NK-92 (cell line): ENCODE results near the gene TMEM141.

Experiments used
- DNase-seq: peaks from one replicate; lab custom pipeline; 2025; ENCODE audit not compliant: unreplicated experiment; lab: John Stamatoyannopoulos, UW

The TMEM141 gene

DNA sequence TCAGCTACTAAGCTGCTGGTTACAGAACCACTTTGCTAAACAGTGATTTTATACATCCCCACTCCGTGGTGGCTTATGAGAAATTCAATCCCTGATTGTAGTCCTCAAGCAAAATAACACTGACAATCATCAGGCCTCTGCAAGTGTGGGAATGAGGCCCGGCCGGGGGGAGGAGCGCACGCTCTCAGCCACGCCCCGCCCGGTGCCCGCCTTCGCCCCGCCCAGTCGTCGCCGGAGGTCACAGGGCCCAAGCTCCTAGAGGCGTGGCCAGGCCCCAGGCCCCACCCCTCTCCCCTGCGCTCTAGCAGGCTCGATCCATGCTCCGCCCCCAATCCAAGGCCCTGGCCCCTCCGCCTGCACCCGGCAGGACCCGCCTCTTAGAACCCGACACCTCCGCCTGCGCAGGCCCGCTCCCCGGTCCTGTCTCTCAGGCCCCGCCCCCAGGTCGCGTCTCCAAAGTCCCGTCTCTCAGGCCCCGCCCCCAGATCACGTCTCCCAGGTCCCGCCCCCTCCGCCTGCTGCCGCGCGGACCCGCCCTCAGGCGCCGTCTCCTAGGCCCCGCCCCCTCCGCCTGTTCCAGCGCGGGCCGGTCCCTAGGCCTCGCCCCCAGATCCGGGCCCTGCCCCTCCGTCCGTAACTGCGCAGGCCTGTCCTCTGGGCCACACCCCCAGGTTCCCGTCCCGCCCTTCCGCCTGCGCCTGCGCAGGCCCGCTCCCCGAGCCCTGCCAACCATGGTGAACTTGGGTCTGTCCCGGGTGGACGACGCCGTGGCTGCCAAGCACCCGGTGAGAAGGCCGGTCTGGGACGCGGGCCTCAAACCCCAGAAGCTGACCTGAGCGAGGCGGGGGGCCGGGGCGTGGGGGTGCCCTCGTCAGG, at the start of gene TMEM141:
TSS of gene TMEM141 (plus strand) at position 705 of the 876 bp plus-strand sequence. CDS start at position 732, 27 bp downstream.
- peak; percentile 98 for DNase-seq

DNA sequence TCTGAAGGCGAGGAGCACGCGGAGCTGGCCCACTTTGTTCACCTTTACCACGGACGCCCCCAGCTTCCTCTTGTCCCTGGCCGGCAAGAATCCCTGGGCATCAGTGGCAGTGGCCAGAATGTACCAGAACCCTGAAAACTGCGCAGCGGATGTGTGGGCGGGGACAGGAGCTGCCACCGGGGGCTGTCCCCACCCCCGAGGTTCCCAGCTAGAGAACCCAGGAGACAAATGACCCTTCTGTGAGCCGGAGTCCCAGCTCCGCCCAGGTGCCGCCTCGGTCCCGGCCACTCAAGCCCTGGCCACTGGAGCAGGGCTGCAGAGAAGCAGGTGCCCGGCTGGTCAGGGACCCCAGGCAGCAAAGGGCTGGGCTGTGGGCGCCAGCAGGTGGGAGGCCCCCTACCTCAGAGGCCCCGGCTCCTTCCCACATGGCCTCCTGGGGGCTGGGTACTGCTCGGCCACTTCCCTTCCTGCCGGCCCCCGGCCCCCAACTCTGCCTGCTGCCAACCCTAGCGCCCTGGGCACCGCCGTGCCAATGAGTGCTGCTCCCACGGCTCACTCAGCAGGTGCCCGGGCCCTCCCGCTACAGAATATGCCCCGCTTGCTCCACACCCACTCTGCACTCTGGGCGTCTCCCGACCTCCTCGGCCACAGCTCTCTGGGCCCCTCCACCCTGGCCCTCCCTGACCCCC, 49.1 kb upstream of the TMEM141 start:
- no peak for DNase-seq

DNA sequence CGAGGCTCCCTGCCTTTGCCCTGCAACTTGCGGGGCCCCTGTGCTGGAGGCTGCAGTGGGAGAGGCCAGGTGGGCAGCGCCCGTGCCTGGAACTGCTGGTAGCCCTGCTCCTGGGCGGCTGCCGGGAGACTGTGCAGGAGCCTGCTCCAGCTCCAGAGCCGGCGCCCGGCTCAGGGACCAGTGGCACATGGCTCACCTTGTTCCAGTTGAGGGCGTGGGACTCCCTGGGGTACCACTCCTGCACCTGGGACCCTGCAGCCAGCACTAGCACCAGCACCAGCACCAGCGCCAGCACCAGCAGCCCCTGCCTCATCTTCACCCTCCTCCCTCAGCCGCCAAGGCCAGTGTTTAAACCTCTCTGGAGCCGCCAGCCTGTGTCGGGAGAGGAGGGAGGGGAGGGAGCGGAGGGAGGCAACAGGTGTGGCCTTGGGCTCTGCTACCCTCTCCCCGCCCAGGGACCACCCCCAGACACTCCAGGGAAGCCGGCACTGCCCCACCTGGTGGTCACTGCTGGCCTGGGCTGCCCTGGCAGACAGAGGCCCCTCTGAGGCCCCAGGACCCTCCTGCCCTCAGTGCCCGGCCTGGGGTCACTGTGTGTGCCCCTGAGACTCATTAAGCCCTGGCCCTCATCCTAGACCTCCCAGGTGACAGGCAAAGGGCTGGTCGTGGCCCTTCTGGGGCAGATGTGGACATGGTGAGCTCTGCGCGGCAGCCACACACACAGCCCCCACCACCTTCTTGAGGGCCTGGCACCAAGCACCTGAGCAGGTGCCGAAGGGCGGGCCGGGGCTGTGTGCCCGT, 48.4 kb upstream of the TMEM141 start, which contains the start of gene LCN10:
TSS of gene LCN10 (minus strand) at position 350 of the 801 bp plus-strand sequence. CDS start at position 313, 37 bp downstream.
- DNase-seq, result no peak

DNA sequence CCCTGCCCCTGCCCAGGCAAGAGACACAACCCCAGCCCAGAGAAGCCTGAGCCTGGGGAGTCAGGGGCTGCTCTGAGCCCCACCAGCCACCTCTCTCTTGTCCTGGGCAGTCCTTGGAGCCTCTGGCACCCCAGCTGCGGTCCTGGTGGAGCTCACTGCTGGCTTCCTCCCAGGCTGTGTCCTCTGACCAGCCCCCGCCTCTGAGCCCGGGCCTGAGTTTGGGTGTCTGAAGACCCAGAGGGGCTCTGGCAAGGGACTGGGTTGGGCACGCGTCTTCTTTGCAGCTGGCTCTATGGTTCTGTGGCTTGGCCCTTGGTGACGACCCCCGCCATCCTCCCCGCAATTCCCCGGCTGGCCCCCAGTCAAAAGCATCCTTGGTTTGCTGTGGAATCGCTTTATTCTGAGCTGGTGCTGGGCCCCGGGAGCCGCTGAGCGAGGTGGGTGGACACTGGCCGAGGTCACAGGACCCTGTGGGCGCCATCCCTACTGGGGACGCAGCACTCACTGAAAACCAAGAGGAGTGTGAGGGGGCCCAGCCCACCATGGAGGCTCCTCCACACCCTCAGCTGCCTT, 47.4 kb upstream of the TMEM141 start:
- no peak for DNase-seq

DNA sequence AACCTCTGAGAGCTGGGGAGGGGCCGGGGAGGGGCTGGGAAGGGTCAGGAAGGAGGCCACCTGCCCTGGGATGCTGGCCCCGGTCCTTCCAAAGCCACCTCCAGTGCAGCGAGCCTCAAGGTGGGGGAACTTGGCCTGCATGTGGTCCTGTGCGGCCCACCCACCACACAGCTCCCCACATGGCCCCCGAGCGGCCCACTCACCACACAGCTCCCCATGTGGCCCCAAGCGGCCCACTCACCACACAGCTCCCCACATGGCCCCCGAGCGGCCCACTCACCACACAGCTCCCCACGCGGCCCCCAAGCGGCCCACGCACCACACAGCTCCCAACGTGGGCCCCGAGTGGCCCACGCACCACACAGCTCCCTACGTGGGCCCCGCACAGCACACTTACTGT, 46.4 kb upstream of the TMEM141 start:
- no peak for DNase-seq

DNA sequence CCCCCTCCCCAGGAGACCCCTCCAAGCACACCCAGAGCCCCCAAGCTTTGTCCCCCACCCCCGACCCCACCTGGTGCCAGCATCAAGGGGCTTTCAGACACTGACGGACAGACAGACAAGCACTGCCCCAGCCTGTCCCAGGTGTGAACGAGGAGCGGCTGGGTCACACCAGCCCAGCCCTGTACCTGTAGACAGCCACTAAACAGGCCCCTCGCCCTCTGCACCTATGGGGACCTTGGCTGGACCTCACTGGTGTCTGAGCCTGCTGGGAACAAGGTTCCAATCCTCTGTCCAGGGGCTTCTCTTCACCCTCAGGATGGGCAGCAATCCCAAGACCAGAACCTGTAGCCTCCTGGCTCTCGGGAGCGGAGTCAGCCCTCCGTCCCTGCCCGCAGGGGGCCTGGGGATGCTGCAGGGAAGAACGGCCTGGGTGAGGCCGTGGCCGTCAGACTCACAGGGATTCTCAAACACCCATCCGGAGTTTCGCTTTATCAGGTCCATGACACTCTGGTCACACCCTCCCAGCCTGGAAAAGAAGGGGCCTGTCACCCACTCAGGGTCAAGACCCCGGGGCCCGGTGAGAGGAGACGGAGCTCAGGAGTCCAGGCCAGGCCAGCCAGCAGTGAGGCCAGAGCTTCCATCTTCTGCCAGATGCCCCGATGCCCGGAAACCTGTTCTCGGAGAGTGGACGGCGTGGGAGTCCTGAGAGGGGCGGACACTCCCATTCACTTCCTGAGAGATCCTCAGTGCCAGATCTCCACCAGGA, 45.6 kb upstream of the TMEM141 start:
- no peak for DNase-seq

DNA sequence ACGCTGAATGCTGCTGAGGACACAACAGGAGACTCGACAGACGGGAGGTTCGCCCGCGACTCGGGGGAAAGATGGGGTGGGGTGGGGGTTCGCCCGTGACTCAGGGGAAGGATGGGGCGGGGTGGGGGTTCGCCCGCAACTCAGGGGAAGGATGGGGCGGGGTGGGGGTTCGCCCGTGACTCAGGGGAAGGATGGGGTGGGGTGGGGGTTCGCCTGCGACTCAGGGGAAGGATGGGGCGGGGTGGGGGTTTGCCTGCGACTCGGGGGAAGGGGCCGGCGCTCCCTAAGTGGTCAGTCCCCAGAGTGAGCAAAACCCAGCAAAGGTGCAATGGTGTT, 45.0 kb upstream of the TMEM141 start:
- no peak for DNase-seq

DNA sequence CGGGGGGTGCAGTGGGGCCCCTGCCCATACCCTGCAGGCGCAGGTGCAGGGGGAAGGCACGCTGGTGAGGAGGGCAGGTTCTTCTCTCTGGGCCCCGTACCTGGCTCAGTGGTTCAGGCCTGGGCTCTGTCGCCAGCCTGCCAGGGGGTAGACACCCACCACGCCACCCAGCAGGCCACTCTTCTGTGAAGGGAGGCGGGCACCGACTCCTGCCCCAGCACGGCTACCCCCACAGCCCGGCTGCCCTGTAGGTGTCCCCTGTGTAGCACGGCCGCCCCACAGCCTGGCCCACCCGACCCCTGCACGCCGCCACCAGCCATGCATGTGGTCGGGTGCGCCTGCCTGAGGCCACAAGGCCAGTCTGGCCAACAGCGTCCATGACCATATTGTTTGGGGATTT, 44.5 kb upstream of the TMEM141 start:
- DNase-seq, result no peak

DNA sequence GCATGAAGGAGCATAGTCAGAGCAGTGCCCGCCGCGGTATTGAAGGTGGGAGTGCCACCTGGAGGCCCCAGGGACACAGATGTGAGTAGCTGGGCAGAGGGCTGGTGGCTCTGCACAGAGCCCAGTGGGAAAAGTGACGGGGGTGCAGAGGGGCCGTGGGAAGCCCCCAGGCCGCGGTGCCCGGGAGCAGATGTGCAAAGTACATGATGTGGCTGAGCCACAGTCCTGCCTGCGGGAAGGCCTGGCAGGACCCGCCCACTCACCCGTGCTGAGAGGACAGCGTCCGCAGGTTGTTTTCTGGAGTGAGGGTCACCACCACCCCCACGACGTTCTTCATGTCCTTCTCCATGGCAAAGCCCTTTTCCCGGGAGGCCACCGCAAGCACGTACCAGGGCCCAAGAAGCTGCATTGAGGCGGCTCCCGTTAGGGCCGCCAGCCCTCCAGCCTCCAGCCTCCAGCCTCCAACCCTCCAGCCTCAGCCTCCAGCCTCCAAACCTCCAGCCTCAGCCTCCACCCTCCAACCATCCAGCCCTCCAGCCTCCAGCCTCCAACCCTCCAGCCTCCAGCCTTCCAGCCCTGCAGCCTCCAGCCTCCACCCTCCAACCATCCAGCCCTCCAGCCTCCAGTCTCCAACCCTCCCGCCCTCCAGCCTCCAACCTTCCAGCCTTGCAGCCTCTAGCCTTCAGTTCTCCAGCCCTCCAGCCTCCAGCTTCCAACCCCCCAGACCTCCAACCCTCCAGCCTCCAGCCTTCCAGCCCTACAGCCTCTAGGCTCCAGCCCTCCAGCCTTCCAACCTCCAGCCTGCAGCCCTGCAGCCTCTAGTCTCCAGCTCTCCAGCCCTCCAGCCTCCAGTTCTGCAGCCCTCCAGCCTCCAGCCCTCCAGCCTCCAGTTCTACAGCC, 43.7 kb upstream of the TMEM141 start:
- no peak for DNase-seq

DNA sequence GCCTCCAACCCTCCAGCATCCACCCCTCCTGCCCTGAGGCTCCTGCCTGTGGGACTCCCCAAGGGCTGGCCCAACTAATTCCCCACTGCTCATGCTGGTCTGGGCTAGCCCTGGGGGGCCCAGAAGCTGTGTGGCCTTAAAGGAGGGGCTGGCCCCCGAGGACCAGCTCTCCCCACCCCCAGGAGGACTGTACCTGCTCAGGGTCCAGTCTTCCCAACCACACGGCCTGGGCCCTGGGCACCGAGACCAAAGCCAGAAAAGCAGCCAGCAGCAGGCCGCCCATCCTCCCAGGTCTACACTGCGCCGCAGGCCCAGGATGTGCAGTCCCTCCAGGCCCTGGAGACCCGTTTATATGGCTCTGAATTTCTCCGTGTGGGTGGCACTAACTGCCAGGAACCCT, 42.9 kb upstream of the TMEM141 start, which contains the start of gene LCN6:
TSS of gene LCN6 (minus strand) at position 325 of the 400 bp plus-strand sequence. CDS start at position 283, 42 bp downstream.
- DNase-seq, result no peak

DNA sequence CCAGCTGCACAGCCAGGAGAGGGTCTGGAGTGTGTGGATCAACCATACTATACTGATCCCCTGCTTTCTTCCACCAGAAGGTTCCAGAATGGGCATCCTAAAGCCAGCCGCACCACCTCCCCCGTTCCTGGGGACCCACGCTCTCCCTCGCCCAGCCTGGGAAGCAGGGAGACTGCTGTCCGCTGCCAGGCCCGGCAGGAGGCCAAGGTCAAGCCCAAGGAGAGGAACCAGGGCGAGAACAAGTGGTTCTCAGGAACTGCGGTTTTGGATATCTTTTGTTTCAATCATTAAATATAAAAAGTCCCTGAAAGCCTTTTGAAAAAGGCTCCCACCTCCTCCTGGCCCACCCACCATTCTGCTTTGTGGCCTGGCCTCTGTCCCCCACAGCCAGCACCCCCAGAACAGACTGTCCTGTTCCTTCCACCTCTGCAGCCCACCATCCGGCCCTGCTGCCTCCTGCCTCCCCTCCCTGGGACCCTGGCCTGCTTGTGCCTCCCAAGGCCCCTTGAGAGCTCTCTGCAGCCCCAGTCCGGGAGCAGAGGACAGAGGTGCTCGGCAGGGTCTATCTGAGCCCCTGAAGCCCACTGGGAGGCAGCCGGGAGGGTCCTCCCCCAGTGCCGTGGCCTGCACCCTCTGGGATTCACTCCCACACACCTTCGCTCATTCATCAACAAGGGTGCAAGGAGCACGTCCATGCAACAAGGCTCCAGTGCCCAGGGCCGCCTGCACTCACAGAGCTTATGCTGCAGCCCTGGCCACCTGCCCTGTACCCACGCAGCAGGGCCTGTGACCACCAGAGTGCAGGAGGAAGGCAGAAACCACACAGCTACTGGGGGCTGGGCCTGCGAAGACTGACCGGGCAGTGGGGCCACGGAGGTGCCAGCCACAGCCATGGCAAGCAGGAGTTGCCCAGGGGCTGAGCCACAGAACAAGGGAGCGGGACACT, 42.2 kb upstream of the TMEM141 start:
- DNase-seq, result no peak

DNA sequence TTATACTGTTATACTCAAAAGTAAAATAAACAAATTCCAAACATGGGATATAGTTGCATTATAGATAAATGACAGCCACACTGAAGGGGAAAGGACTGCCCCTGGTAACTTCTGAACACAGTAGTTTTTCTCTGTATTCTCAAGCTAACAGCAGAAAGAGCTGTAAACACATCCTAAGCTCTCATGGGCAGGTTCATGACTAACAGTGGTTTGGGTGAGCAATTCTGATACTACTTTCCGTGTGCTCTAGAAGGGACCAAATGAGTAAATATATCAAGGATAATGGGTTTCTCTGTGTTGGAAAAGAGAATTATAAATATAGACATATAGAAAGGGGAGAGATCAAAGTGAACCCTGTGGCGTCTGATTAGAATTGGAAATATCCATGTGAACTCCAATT, 40.6 kb upstream of the TMEM141 start:
- no peak for DNase-seq

DNA sequence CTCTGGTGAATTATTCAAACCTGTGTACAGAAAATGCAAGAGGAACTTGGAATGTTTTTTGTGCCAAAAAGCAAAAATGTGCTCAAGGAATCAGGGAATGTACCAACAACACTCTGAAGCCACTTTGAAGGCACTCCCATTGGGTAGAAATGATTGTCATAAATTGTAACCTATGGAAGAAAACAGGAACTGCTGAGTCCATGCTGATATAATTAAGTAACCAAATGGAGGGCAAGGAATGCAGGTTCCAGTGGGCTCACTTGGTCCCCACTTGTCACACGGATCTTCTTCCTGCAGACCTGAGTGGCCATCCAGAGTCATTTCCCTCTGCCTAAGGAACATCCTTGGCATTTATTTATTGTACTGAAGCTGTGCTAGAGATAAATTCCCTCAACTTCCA, 39.9 kb upstream of the TMEM141 start:
- DNase-seq, result no peak

DNA sequence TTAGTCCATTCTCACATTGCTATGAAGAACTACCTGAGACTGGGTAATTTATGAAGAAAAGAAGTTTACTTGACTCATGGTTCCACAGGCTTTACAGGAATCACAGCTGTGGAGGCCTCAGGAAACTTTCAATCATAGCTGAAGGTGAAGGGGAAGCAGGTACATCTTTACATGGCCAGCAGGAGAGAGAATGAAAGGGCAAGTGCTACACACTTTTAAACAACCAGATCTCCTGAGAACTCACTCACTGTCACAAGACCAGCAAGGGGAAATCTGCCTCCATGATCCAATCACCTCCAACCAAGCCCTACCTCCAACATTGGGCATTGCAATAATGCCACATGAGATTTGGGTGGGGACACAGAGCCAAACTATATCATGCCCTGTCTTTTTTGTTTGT, 39.3 kb upstream of the TMEM141 start:
- no peak for DNase-seq

DNA sequence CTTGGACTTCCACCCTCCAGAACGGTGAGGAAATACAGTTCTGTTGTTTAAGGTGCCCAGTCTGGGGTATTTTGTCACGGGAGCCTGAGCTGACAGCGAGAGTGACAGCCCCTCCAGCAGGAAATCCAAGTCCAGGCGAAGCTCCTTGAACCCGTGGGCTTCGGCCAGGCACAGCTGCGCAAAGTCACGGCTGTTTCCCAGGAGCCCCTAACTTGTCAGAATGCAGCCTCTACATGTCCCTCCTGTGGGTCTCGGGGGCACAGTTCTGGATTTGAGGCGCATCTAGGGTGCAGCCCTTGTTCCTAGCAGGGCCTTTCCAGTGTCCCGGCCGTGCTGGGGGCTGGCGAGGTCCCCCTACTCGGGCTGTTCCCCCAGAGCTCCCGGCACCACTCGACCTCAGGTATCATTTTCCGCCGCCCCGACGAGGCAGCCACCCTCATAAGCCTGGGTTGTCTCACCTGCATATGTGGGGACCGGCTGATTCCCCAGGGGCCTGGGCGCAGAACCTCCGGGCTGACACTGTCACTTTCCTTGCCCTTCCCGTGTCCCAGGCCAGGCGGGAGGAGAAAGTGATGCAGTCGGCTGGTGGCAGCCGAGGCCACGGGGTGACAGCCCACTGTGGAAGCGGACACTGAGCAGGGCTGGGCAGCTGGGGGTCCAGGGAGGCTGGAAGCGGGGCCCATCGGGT, 37.6 kb upstream of the TMEM141 start:
- DNase-seq, result no peak

DNA sequence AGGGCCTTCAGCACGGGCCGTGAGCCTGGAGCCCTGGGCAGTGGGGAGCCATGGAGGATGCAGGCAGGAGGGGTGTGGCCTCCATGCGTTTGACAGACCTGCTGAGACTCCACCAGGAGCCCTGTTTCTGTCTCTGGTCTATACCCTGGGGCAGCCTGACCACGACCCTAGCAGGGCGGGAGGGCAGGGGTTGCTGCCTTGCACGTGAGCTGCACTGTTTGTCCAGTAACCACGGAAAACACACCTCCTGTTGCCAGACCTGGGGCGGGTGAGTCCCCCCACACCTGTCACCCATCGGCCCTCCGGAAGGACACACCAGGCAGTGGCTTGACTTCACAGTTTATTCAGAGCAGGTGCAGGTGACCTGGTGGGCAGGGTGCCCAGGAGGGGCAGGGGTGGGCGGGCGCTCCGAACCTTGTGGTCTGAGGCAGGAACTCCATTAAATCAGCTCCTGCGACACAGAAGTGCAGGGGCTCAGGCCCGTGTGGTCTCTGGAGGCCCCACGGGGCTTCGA, 37.0 kb upstream of the TMEM141 start:
- no peak for DNase-seq

DNA sequence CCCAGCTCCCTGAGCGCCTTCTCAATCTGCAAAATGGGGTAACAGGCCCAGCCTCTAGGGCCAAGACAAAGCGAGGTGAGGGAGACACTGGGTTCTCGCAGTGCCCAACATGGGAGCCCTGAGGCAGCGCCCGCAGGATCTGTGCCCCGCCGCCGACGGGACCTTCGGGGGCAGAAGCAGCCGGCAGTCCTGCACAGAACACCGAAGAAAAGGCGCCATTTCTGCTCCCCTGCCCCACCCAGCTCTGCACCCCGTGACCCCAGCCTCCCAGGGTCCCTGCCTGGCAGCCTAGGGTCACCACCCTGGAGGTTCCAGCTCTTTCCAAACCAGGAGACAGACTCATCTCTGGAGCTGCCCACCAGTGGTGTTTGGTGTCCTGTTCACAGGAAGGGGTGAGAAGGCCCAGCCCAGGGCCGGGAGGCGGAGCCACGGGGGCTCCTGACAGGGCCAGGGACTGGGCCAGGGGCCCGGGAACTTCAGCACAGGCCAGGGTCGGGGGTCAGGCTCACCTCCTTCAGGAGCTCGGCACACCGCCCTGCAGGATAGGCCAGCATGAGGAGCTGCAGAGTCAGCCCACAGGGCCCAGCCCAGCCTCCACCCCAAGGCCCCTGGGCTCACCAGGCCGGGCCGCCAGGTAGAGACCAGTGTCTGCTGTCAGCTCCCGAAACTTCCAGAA, 36.4 kb upstream of the TMEM141 start:
- DNase-seq, result no peak
